ENCODE data around the gene MEX3D.

The MEX3D gene

GRCh38 chr19:1553415-1553814 is 14.7 kb downstream of the MEX3D start:
- DNase-seq (ENCODE audit: low spot score), result no peak
- WGBS, 2 donors (ENCODE audit: extremely low coverage in 2 of 2, insufficient read length in 2 of 2, insufficient replicate concordance in 1 of 2), result no CpG with 5 or more reads among the region's 10 CpGs
- no peak overlapping the region for H4K8ac ChIP-seq (ENCODE audit: low read depth, low read length)
- H3K4me2 ChIP-seq (ENCODE audit: insufficient read depth, low read length, poor library complexity, severe bottlenecking), result no peak overlapping the region
- H3K4ac ChIP-seq (ENCODE audit: low read length), result no peak overlapping the region
- H3K27ac ChIP-seq (replicated peaks; ENCODE audit: low read length), result no peak overlapping the region
- H2BK5ac ChIP-seq (ENCODE audit: low read length), result no peak overlapping the region
- peaks cover 24% of the 10 kb centered on the region for H3K79me1 ChIP-seq (ENCODE audit: low read depth, low read length)
- H3K36me3 ChIP-seq (replicated peaks in 1 of 2; ENCODE audit: control insufficient read depth in 2 of 2, insufficient read depth in 2 of 2, low read length in 2 of 2), result peaks cover 19 to 30% of the 10 kb centered on the region in 2 donors
- no peak overlapping the region for H3K4me3 ChIP-seq (ENCODE audit: low read length in 2 of 2)
- no peaks in the 10 kb centered on the region for H3K27me3 ChIP-seq (ENCODE audit: control insufficient read depth in 3 of 3, insufficient read depth in 3 of 3, low read depth in 1 of 3, low read length in 3 of 3)
- H2AFZ ChIP-seq (ENCODE audit: low read length), result no peak overlapping the region
- no peak overlapping the region for H2BK12ac ChIP-seq (ENCODE audit: low read length)
- no peaks in the 10 kb centered on the region for H3K4me1 ChIP-seq (ENCODE audit: control insufficient read depth in 2 of 2, insufficient read depth in 1 of 2, low read depth in 1 of 2, low read length in 2 of 2)
- no peak overlapping the region for H3K18ac ChIP-seq (ENCODE audit: low read length)
- peaks cover 0 to 7% of the 10 kb centered on the region in 2 donors for H3K9me3 ChIP-seq (replicated peaks in 1 of 2; ENCODE audit: control insufficient read depth in 2 of 2, insufficient read depth in 1 of 2, low read depth in 1 of 2, low read length in 2 of 2)
- no peak overlapping the region for H2BK15ac ChIP-seq (ENCODE audit: low read length)
- H3K9ac ChIP-seq (ENCODE audit: low read depth, low read length, poor library complexity), result no peak overlapping the region
- no peak overlapping the region for H4K91ac ChIP-seq (ENCODE audit: low read depth, low read length, poor library complexity)
- H2AK5ac ChIP-seq (ENCODE audit: low read depth, low read length), result no peak overlapping the region
- no peak overlapping the region for H3K23ac ChIP-seq (ENCODE audit: low read depth, low read length, poor library complexity)
- H3K14ac ChIP-seq (ENCODE audit: low read length), result no peak overlapping the region
- H2BK120ac ChIP-seq (ENCODE audit: low read depth, low read length), result no peak overlapping the region

- DNase-seq (ENCODE audit: low spot score), result no peak
- Histone ChIP-seq H3K27ac (replicated peaks; ENCODE audit: low read length) (no peak overlapping the region), H3K79me1 (ENCODE audit: low read depth, low read length) (peaks cover 14% of the 10 kb centered on the region), H3K36me3 (replicated peaks in 1 of 2; ENCODE audit: control insufficient read depth in 2 of 2, insufficient read depth in 2 of 2, low read length in 2 of 2) (peaks cover 11 to 13% of the 10 kb centered on the region in 2 donors), H3K27me3 (ENCODE audit: control insufficient read depth in 3 of 3, insufficient read depth in 3 of 3, low read depth in 1 of 3, low read length in 3 of 3) (no peaks in the 10 kb centered on the region), H2AK5ac (ENCODE audit: low read depth, low read length) (peak overlapping the region; percentile 39), H3K4ac (ENCODE audit: low read length) (no peak overlapping the region), H4K91ac (ENCODE audit: low read depth, low read length, poor library complexity) (no peak overlapping the region), H4K8ac (ENCODE audit: low read depth, low read length) (no peak overlapping the region), H2BK120ac (ENCODE audit: low read depth, low read length) (no peak overlapping the region), H3K9ac (ENCODE audit: low read depth, low read length, poor library complexity) (no peak overlapping the region), H2BK12ac (ENCODE audit: low read length) (no peak overlapping the region), H3K9me3 (replicated peaks in 1 of 2; ENCODE audit: control insufficient read depth in 2 of 2, insufficient read depth in 1 of 2, low read depth in 1 of 2, low read length in 2 of 2) (peaks cover 0 to 5% of the 10 kb centered on the region in 2 donors), H2BK15ac (ENCODE audit: low read length) (no peak overlapping the region), H3K23ac (ENCODE audit: low read depth, low read length, poor library complexity) (peak overlapping the region; percentile 65), H3K4me1 (ENCODE audit: control insufficient read depth in 2 of 2, insufficient read depth in 1 of 2, low read depth in 1 of 2, low read length in 2 of 2) (no peaks in the 10 kb centered on the region), H3K18ac (ENCODE audit: low read length) (no peak overlapping the region), H3K4me3 (ENCODE audit: low read length in 2 of 2) (peak overlapping the region in 1 of 2 donors; percentile 4), H3K14ac (ENCODE audit: low read length) (no peak overlapping the region), H2AFZ (ENCODE audit: low read length) (no peak overlapping the region), H2BK5ac (ENCODE audit: low read length) (no peak overlapping the region), H3K4me2 (ENCODE audit: insufficient read depth, low read length, poor library complexity, severe bottlenecking) (no peak overlapping the region)
- WGBS, 2 donors (ENCODE audit: extremely low coverage in 2 of 2, insufficient read length in 2 of 2, insufficient replicate concordance in 1 of 2), result no CpG with 5 or more reads among the region's 17 CpGs
Observed at GRCh38 chr19:1551068-1552040, 16.8 kb downstream of the MEX3D start.

DNA sequence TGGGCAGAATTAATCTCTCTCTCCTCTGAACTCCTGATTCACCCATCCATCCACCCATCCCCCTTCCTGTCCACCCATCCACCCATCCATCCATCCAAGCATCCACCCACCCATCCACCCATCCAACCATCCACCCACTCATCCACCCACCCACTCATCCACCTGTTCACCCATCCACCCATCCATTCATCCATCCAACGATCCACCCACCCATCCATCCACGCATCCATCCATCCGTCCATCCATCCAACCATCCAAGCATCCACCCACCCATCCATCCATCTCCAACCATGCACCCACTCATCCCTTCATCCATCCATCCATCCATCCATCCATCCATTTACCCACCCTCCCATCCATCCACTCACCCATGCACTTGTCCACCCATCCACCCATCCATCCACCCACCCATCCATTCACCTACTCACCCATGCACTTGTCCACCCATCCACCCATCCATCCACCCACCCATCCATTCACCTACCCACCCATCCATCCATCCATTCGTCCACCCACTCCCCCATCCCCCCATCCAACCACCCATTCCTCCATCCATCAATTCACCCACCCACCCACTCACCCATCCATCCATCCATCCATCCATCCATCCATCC is 18.7 kb downstream of the MEX3D start:
- Histone ChIP-seq H3K9me3 (replicated peaks in 1 of 2; ENCODE audit: control insufficient read depth in 2 of 2, insufficient read depth in 1 of 2, low read depth in 1 of 2, low read length in 2 of 2) (peaks cover 0 to 5% of the 10 kb centered on the region in 2 donors), H3K4me3 (ENCODE audit: low read length in 2 of 2) (peak overlapping the region in 1 of 2 donors; percentile 62), H2BK12ac (ENCODE audit: low read length) (peak overlapping the region; percentile 3), H3K27ac (replicated peaks; ENCODE audit: low read length) (no peak overlapping the region), H2BK120ac (ENCODE audit: low read depth, low read length) (no peak overlapping the region), H2AK5ac (ENCODE audit: low read depth, low read length) (no peak overlapping the region), H2AFZ (ENCODE audit: low read length) (no peak overlapping the region), H3K9ac (ENCODE audit: low read depth, low read length, poor library complexity) (no peak overlapping the region), H3K4me2 (ENCODE audit: insufficient read depth, low read length, poor library complexity, severe bottlenecking) (no peak overlapping the region), H2BK5ac (ENCODE audit: low read length) (no peak overlapping the region), H4K91ac (ENCODE audit: low read depth, low read length, poor library complexity) (no peak overlapping the region), H2BK15ac (ENCODE audit: low read length) (no peak overlapping the region), H4K8ac (ENCODE audit: low read depth, low read length) (no peak overlapping the region), H3K23ac (ENCODE audit: low read depth, low read length, poor library complexity) (peak overlapping the region; percentile 80), H3K18ac (ENCODE audit: low read length) (no peak overlapping the region), H3K4me1 (ENCODE audit: control insufficient read depth in 2 of 2, insufficient read depth in 1 of 2, low read depth in 1 of 2, low read length in 2 of 2) (no peaks in the 10 kb centered on the region), H3K27me3 (ENCODE audit: control insufficient read depth in 3 of 3, insufficient read depth in 3 of 3, low read depth in 1 of 3, low read length in 3 of 3) (peaks cover 0 to 4% (median 0%) of the 10 kb centered on the region in 3 experiments), H3K36me3 (replicated peaks in 1 of 2; ENCODE audit: control insufficient read depth in 2 of 2, insufficient read depth in 2 of 2, low read length in 2 of 2) (peaks cover 5% of the 10 kb centered on the region in 2 donors), H3K14ac (ENCODE audit: low read length) (no peak overlapping the region), H3K79me1 (ENCODE audit: low read depth, low read length) (peaks cover 5% of the 10 kb centered on the region), H3K4ac (ENCODE audit: low read length) (no peak overlapping the region)
- WGBS, 2 donors (ENCODE audit: extremely low coverage in 2 of 2, insufficient read length in 2 of 2, insufficient replicate concordance in 1 of 2), result 100% methylated on average over 3 of the region's 4 CpGs; no CpG with 5 or more reads in 1 of the 2 donors
- no peak for DNase-seq (ENCODE audit: low spot score)

- no peaks in the 10 kb centered on the region for H3K27me3 ChIP-seq (ENCODE audit: control insufficient read depth in 3 of 3, insufficient read depth in 3 of 3, low read depth in 1 of 3, low read length in 3 of 3)
- H2AK5ac ChIP-seq (ENCODE audit: low read depth, low read length), result no peak overlapping the region
- H3K18ac ChIP-seq (ENCODE audit: low read length), result no peak overlapping the region
- H4K91ac ChIP-seq (ENCODE audit: low read depth, low read length, poor library complexity), result no peak overlapping the region
- no peak overlapping the region for H2BK15ac ChIP-seq (ENCODE audit: low read length)
- DNase-seq (ENCODE audit: low spot score), result no peak
- WGBS, 2 donors (ENCODE audit: extremely low coverage in 2 of 2, insufficient read length in 2 of 2, insufficient replicate concordance in 1 of 2), result no CpG with 5 or more reads among the region's 17 CpGs
- no peaks in the 10 kb centered on the region for H3K36me3 ChIP-seq (replicated peaks in 1 of 2; ENCODE audit: control insufficient read depth in 2 of 2, insufficient read depth in 2 of 2, low read length in 2 of 2)
- no peak overlapping the region for H3K14ac ChIP-seq (ENCODE audit: low read length)
- H3K23ac ChIP-seq (ENCODE audit: low read depth, low read length, poor library complexity), result no peak overlapping the region
- H4K8ac ChIP-seq (ENCODE audit: low read depth, low read length), result no peak overlapping the region
- H2BK5ac ChIP-seq (ENCODE audit: low read length), result no peak overlapping the region
- H3K9ac ChIP-seq (ENCODE audit: low read depth, low read length, poor library complexity), result no peak overlapping the region
- H3K9me3 ChIP-seq (replicated peaks in 1 of 2; ENCODE audit: control insufficient read depth in 2 of 2, insufficient read depth in 1 of 2, low read depth in 1 of 2, low read length in 2 of 2), result no peaks in the 10 kb centered on the region
- no peaks in the 10 kb centered on the region for H3K4me1 ChIP-seq (ENCODE audit: control insufficient read depth in 2 of 2, insufficient read depth in 1 of 2, low read depth in 1 of 2, low read length in 2 of 2)
- peak overlapping the region; percentile 69 for H2AFZ ChIP-seq (ENCODE audit: low read length)
- H3K79me1 ChIP-seq (ENCODE audit: low read depth, low read length), result no peaks in the 10 kb centered on the region
- no peak overlapping the region for H3K4me3 ChIP-seq (ENCODE audit: low read length in 2 of 2)
- no peak overlapping the region for H3K4me2 ChIP-seq (ENCODE audit: insufficient read depth, low read length, poor library complexity, severe bottlenecking)
- H3K4ac ChIP-seq (ENCODE audit: low read length), result no peak overlapping the region
- no peak overlapping the region for H2BK120ac ChIP-seq (ENCODE audit: low read depth, low read length)
- no peak overlapping the region for H3K27ac ChIP-seq (replicated peaks; ENCODE audit: low read length)
- no peak overlapping the region for H2BK12ac ChIP-seq (ENCODE audit: low read length)
Observed at GRCh38 chr19:1540365-1540925, 27.7 kb downstream of the MEX3D start.
